GM18861 (cell line): ENCODE data around the gene TMEM255B.

Experiments
- ATAC-seq: cut with Tn5 transposase; IDR thresholded peaks from one replicate; pipeline ENCODE4 v1.9.1; 2021; ENCODE audit not compliant: unreplicated experiment

TMEM255B gene

DNA sequence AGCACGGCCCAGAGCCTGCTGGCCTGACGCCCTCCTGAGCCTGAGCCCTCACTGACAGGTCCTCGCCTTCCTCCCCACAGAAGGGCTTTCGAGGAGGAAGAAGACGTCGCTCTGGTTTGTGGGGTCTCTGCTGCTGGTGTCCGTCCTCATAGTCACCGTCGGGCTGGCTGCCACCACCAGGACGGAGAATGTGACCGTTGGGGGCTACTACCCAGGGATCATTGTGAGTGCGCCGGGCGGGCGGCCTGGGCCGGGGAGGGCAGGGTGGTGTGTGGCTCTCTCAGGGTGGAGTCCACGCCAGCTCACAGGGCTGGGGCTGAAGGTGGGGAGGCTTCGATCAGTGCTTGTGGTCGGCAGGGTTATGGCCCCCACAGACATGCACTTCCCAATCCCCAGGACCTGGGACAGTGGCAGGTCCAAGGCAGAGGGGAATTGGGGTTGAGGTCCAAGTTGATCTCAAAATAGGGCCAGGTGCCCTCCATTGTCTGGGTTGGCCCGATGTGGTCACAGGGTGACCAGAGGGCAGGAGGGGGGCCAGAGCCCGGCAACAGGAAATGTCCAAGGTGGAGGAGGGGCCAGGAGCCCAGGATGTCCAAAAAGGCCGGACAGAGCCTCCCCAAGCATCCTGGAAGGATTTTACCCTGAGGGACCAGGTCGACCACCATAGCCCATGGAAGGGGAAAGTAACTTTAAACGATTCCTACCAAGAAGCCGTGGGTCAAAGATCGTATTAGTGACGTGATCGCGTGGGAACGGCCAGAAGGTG lies 7.2 kb downstream of the TMEM255B start:
- no peak for ATAC-seq

DNA sequence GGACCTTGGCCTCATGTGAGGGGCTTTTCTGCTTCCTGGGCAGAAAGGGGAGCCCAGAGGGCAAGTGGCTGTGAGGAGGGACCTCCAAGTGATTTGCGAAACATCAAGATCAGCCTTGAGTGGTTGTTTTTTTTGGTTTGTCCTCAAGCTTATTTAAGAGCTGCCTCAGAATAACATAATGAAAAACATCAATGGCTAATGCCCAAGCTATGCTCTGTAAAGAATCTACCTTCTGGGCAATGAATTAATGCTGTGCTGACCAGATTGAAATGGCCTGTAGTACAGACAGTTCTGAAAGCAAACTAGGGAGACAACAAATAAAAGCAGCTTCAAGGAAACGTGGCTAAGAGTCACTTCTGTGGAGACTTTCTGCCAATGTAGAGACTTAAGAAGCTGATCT lies 8.3 kb downstream of the TMEM255B start:
- ATAC-seq = no peak

GRCh38 chr13:113768018-113768905 lies 9.2 kb downstream of the TMEM255B start:
- no peak for ATAC-seq

- no peak for ATAC-seq
These were observed 10.1 kb downstream of the TMEM255B start for GRCh38 chr13:113769106-113769505.

- ATAC-seq = no peak
These were observed 10.9 kb downstream of the TMEM255B start for GRCh38 chr13:113769881-113770280.

DNA sequence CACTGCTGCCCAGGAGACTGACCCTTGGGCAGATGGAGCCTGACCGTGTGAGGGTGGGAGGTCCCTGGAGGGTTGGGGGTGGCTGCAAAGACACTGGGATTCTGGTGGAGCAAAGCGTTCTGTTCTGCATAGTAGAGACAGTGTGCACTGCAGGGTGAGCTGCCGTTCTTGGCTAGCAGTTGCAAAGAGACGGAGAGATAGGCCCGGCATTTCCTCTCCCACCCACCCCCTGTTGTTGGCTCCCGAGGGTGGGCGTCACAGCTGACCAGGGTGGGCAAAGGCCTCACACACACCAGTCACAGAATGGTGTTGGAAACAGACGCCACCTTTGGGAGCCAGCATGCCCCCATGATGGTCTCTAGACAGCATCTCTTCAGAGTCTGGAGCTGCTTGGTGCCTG lies 11.4 kb downstream of the TMEM255B start:
- no peak for ATAC-seq

GRCh38 chr13:113770937-113771336 lies 11.9 kb downstream of the TMEM255B start:
- no peak for ATAC-seq

DNA sequence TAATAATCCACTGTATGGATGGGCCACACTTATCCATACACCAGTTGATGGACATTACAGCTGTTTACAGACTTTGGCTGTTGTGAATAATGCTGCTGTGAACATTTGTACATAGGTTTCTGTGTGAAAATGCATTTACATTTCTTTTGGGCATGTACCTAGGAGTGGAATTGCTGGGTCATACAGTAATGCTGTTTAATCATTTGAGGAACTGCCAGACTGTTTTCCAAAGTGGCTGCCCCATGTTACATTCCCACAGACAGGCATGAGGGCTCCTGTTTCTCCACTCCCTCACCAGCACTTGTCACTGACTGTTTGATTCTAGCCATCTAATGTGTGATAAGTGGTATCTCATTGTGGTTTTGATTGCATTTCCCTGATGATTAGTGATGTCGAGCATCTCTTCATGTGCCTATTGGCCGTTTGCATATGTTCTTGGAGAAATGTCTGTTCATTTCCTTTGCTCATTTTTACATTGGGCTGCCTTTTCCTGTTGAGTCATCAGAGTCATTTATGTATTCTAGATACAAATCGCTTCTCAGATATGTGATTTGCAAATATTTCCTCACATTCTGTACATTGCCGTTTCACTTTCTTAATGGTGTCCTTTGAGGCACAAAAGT lies 12.8 kb downstream of the TMEM255B start:
- no peak for ATAC-seq

GRCh38 chr13:113774177-113775107 lies 15.4 kb downstream of the TMEM255B start:
- no peak for ATAC-seq

GRCh38 chr13:113775451-113776145 lies 16.6 kb downstream of the TMEM255B start:
- no peak for ATAC-seq

DNA sequence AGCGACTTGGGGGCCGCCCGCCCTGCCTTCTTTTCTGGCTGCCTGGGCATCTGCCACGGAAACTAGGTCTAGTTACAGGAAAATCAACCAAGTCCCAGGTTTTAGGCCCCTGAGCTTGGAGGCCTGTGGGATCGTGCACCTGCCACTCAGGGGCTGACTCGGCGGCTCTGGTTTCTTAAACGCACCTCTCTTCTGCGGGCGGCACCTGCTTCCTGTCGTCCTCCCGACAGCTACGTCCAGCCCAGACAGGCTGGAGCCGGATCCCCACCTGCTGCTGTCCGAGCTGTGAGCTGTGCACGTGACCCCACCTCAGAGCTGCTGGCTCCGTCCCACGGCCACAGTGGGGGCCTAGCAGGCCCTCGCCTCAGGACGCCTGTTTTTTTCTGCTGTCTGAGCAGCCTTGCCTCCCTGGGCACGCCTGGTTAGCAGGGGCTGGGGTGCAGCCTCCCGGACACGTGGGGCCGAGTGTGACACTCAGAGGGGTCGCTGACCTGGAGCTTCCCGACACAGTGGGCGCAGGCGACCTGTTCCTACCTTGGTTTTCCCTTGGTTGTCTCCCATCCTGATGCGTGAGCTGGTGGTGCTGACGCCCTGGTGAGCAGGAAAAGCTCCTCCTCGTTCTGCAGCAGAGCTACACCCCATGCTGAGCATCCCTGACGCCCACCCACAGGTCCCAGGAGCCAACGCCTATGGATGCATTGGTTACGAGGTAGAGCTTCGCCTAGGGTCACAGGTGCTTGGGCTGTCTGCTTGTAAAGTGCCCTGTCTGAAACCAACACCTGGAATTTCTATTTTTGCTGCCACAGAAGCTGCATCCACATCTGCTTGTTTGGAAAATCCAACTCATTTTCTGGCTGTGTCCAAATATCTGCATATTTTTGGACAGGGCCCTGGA lies 17.5 kb downstream of the TMEM255B start:
- no peak for ATAC-seq

GRCh38 chr13:113777311-113778260 lies 18.6 kb downstream of the TMEM255B start:
- ATAC-seq = no peak

- no peak for ATAC-seq
These were observed 22.5 kb downstream of the TMEM255B start for GRCh38 chr13:113781571-113781970.

GRCh38 chr13:113782472-113782871 lies 23.4 kb downstream of the TMEM255B start:
- ATAC-seq = no peak

- ATAC-seq = no peak
These were observed 24.3 kb downstream of the TMEM255B start for GRCh38 chr13:113783200-113783881.

DNA sequence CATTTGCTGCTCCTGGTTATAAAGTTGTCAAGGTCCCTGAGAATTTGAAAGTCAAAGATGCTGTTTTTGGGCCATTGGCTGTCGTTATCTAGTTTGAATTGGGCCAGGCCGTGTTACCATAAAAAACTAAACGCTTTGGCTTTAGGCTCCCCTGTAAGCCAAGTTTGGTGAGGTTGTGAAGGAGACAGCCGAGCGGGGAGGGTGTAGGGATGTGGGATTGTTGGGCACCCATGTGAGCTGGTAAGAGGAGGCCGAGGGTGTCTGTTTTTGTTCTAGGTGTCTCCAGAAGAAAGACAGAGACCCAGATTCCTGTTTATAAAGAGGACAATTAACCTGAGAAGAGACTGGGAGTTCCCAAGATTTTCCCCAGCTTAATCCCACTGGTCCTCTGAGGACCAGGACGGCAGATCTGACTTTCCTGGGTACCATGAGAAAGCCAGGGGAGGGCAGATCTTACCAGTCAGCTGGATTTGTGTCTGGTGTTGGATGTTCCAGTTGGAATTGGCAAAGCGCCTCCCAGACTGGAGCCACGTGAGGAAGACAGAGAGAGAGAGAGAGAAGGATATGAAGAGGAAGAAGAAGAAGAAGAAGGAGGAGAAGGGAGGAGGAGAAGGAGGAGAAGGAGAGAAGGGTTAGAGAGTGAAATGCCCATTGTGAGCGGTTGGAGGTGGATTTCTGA lies 25.1 kb downstream of the TMEM255B start:
- no peak for ATAC-seq

DNA sequence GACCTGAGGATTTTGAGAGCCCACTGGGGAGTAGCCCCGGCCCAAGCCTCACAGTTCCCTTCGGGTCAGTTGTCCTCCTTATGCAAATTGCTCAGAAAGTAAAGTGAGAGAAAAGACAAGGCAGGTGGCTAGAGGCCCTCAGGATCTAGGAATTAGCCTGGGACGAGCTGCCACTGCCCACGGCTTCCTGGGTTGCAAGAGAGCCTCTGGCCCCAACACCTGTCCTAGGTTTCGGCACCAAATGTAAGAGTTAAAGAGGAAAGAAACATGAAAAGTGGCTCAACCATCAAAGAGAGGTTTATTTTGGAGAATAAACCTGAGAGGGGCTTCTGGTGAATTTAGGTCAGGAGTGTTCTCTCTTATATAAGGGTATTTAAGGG lies 25.6 kb downstream of the TMEM255B start:
- ATAC-seq = no peak
